K562 (cell line): ENCODE results near the gene ANO4. TPM values are rescaled to one million over a fixed set of nuclear protein-coding genes. Genes with fewer than 3 reads are reported as not detected.

Experiments
- ATAC-seq: fragments of 200-7000 bp; cut with Tn5 transposase; 3 replicates; pipeline ENCODE4 v1.9.1; 2020; ENCODE audit warnings: moderate library complexity
- BruUV-seq: library from RNA; stranded (reverse); fragments of 400-500 nt; replicated peaks from 2 replicates; lab custom pipeline; 2021; lab: Mats Ljungman, UMichigan
- CTCF ChIA-PET: fragments of 300-600 bp; formaldehyde crosslinking; extraction: SDS; loops from one replicate; lab custom pipeline; 2021; ENCODE audit warnings: low intra/inter-chr PET ratio; lab: Yijun Ruan, JAX
- POLR2A ChIA-PET: fragments of 300-600, 350-650 bp; sonication (Branson Sonifier 250); formaldehyde crosslinking; extraction: SDS; loops from one replicate; lab custom pipeline; 2021; ENCODE audit warnings: antibody characterized with exemption, inconsistent platforms; lab: Yijun Ruan, JAX
- DNase-seq, 4 experiments: peaks; one replicate each; pipeline versions ENCODE4 v3.0.0 to v3.0.0-alpha.2; 2011 to 2018; ENCODE audit warnings: low spot score in 3 of 4, mixed read lengths in 3 of 4; ENCODE audit errors: extremely low read depth in 1 of 4
- FAIRE-seq: peaks from 2 replicates; lab custom pipeline; 2011; peaks lifted over from hg19 to GRCh38; lab: Jason Lieb, UNC
- H2AFZ ChIP-seq: 2 replicates; pipeline ENCODE4 v1.6.0; 2011; ENCODE audit warnings: low read depth, low read length, control low read depth, inconsistent platforms
- H3K27ac ChIP-seq: fragments of 200-600 bp; 3 replicates; pipeline ENCODE4 v1.8.0; 2011; ENCODE audit warnings: low read depth, mild to moderate bottlenecking, control low read depth, inconsistent platforms, low read length, moderate library complexity, mixed read lengths; ENCODE audit errors: extremely low read depth
- H3K27me3 ChIP-seq, 2 experiments: fragments of 300-600 bp in 1 of 2; 2 replicates in 1 of 2; 3 replicates in 1 of 2; pipeline versions ENCODE4 v1.6.0 to v1.8.0; 2011; ENCODE audit warnings: inconsistent platforms in 2 of 2, low read length in 2 of 2, mild to moderate bottlenecking in 1 of 2, mixed read lengths in 1 of 2, moderate library complexity in 1 of 2; ENCODE audit not compliant: control insufficient read depth in 2 of 2, insufficient read depth in 2 of 2
- H3K36me3 ChIP-seq: fragments of 300-600 bp; 3 replicates; pipeline ENCODE4 v1.8.0; 2011; ENCODE audit warnings: mild to moderate bottlenecking, low read length, inconsistent platforms; ENCODE audit not compliant: control insufficient read depth, insufficient read depth
- H3K4me1 ChIP-seq, 2 experiments: fragments of 200-600 bp in 1 of 2; replicated peaks in 1 of 2; 2 replicates in 1 of 2; 3 replicates in 1 of 2; pipeline versions ENCODE4 v1.5.1 to v1.8.0; 2011; ENCODE audit warnings: inconsistent platforms in 2 of 2, low read length in 2 of 2, mild to moderate bottlenecking in 1 of 2, mixed read lengths in 1 of 2, moderate library complexity in 1 of 2; ENCODE audit not compliant: control insufficient read depth in 2 of 2, insufficient read depth in 2 of 2
- H3K4me2 ChIP-seq: 2 replicates; pipeline ENCODE4 v1.6.1; 2011; ENCODE audit warnings: low read length, control low read depth, inconsistent platforms, mixed read lengths; ENCODE audit not compliant: insufficient read depth
- H3K4me3 ChIP-seq: fragments of 200-600 bp; sonication (generic), shearing (Covaris generic); 2 replicates; pipeline ENCODE4 v1.5.1; 2016; ENCODE audit warnings: control low read depth, inconsistent platforms
- H3K79me2 ChIP-seq: fragments of 200-600 bp; 3 replicates; pipeline ENCODE4 v1.8.0; 2011; ENCODE audit warnings: low read length, inconsistent platforms; ENCODE audit not compliant: control insufficient read depth, insufficient read depth
- H3K9ac ChIP-seq, 2 experiments: 2 replicates each; pipeline versions ENCODE4 v1.6.0 to v1.6.1; 2011; ENCODE audit warnings: low read depth in 2 of 2, low read length in 2 of 2, control low read depth in 1 of 2, inconsistent platforms in 1 of 2, mild to moderate bottlenecking in 1 of 2, mixed read lengths in 1 of 2; ENCODE audit not compliant: insufficient read depth in 1 of 2
- H3K9me1 ChIP-seq: one replicate; pipeline ENCODE4 v1.6.0; 2011; ENCODE audit warnings: inconsistent platforms, mild to moderate bottlenecking, low read length, moderate library complexity; ENCODE audit not compliant: control insufficient read depth, insufficient read depth
- H3K9me3 ChIP-seq: replicated peaks from 2 replicates; pipeline ENCODE4 v1.5.1; 2011; ENCODE audit warnings: low read depth, low read length, inconsistent platforms; ENCODE audit not compliant: control insufficient read depth, insufficient read depth
- H4K20me1 ChIP-seq: replicated peaks from 2 replicates; pipeline ENCODE4 v1.6.1; 2011; ENCODE audit warnings: low read length, inconsistent platforms, mixed read lengths; ENCODE audit not compliant: control insufficient read depth, insufficient read depth
- ARID1B ChIP-seq: fragments of 450-650 bp; IDR thresholded peaks from 2 replicates; pipeline ENCODE4 v1.6.1; 2016; ENCODE audit warnings: antibody characterized with exemption, mild to moderate bottlenecking, inconsistent platforms
- CC2D1A ChIP-seq: fragments of 450-650 bp; IDR thresholded peaks from 2 replicates; pipeline ENCODE4 v1.6.1; 2017; ENCODE audit warnings: mild to moderate bottlenecking
- MCM3 ChIP-seq: fragments of 450-650 bp; IDR thresholded peaks from 2 replicates; pipeline ENCODE4 v1.6.1; 2016
- PHB2 ChIP-seq: fragments of 450-650 bp; IDR thresholded peaks from 2 replicates; pipeline ENCODE4 v1.6.1; 2017; ENCODE audit warnings: low read depth
- SMAD2 ChIP-seq: fragments of 150-350 bp; IDR thresholded peaks from 2 replicates; pipeline ENCODE4 v1.6.1; 2014; ENCODE audit warnings: low read depth, mild to moderate bottlenecking, low read length
- SMARCC2 ChIP-seq: fragments of 450-650 bp; IDR thresholded peaks from 2 replicates; pipeline ENCODE4 v1.6.1; 2017; ENCODE audit warnings: antibody characterized with exemption, moderate library complexity, mild to moderate bottlenecking, low read depth
- TAF7 ChIP-seq: fragments of 450-650 bp; IDR thresholded peaks from 2 replicates; pipeline ENCODE4 v1.6.1; 2016; ENCODE audit warnings: missing genetic modification characterization, missing compliant biosample characterization
- TEAD4 ChIP-seq, 2 experiments: sonication (generic) in 1 of 2; formaldehyde crosslinking in 1 of 2; IDR thresholded peaks; 2 replicates each; pipeline versions ENCODE4 v1.6.1 to v1.8.0; 2012 to 2022; ENCODE audit warnings: borderline replicate concordance in 1 of 2, inconsistent platforms in 1 of 2, low read length in 1 of 2, mild to moderate bottlenecking in 1 of 2, missing genetic modification reagents in 1 of 2
- TSC22D4 ChIP-seq: fragments of 450-650 bp; IDR thresholded peaks from 2 replicates; pipeline ENCODE4 v1.6.1; 2016; ENCODE audit warnings: missing genetic modification characterization, missing biosample characterization, control low read depth
- XRCC4 ChIP-seq: IDR thresholded peaks from one replicate; pipeline ENCODE4 v1.6.1; 2011; ENCODE audit not compliant: insufficient read depth, insufficient read length; ENCODE audit errors: extremely low read depth
- ZNF12 ChIP-seq: sonication (generic); formaldehyde crosslinking; IDR thresholded peaks from 2 replicates; pipeline ENCODE4 v1.4.0; 2020; ENCODE audit warnings: mild to moderate bottlenecking, missing genetic modification reagents
- ZNF217 ChIP-seq: sonication (generic); formaldehyde crosslinking; IDR thresholded peaks from 2 replicates; pipeline ENCODE4 v1.8.0; 2022; ENCODE audit warnings: mild to moderate bottlenecking, missing genetic modification reagents
- WGBS: fragments of 100-300 bp; shearing (Covaris generic); methylation state at CpG from one replicate; pipeline ENCODE4 v1.1.6; 2016; ENCODE audit warnings: low coverage, mixed read lengths; ENCODE audit not compliant: insufficient coverage; ENCODE audit errors: missing lambda C conversion rate; 5-methylcytosine and 5-hydroxymethylcytosine counted together
- in situ Hi-C: fragments of 300-500 bp; cut with MboI; formaldehyde crosslinking; loops from 4 replicates; pipeline ENCODE4 v1.15.0; 2018; ENCODE audit warnings: inconsistent platforms, mixed read lengths
- intact Hi-C: fragments of 100-400 bp; cut with micrococcal nuclease; formaldehyde crosslinking; loops from 2 replicates; pipeline ENCODE4 v1.14.2; 2022
- polyA plus RNA-seq, 8 experiments: library from polyadenylated mRNA; depleted of rRNA in 4 of 8; stranded (reverse) in 5 of 8; unstranded in 3 of 8; fragments of >200 nt; fragmentation: Nextera tagmentation in 2 of 8; fragmentation: Illumina TruSeq in 1 of 8; extraction: Ambion mirVana in 2 of 8; extraction: Trizol in 1 of 8; gene quantifications; 2 replicates each; pipeline versions ENCODE4 v1.2.1 to v1.2.3, GENCODE V29; 2011 to 2014; ENCODE audit warnings: inconsistent platforms in 1 of 8, missing spikeins in 1 of 8
- total RNA-seq, 7 experiments: library from RNA; depleted of rRNA in 6 of 7; stranded (reverse); fragments of >200 nt in 6 of 7; fragmentation: Illumina TruSeq in 2 of 7; extraction: Trizol in 2 of 7; gene quantifications; 2 replicates each; pipeline versions ENCODE4 v1.2.1 to v1.2.3, GENCODE V29; 2011 to 2021; ENCODE audit warnings: low replicate concordance in 1 of 7
- TF ChIP-seq, protein P1 (sequence below): sonication (generic); formaldehyde crosslinking; IDR thresholded peaks from 2 replicates; pipeline ENCODE4 v1.8.0; 2022; ENCODE audit warnings: mild to moderate bottlenecking, missing genetic modification reagents, borderline replicate concordance
- TF ChIP-seq, protein P2 (sequence below): fragments of 450-650 bp; formaldehyde crosslinking; IDR thresholded peaks from 2 replicates; pipeline ENCODE4 v1.4.0; 2022; ENCODE audit warnings: mild to moderate bottlenecking, moderate library complexity
- TF ChIP-seq, protein P3 (sequence below): sonication (generic); formaldehyde crosslinking; IDR thresholded peaks from 2 replicates; pipeline ENCODE4 v1.8.0; 2022; ENCODE audit warnings: mild to moderate bottlenecking, missing genetic modification reagents

ANO4 gene
- total and polyA plus RNA-seq, 9 of the 15 experiments (the other 6 are each of a cell fraction or from before 2014, with no cell fraction given): not detected

DNA sequence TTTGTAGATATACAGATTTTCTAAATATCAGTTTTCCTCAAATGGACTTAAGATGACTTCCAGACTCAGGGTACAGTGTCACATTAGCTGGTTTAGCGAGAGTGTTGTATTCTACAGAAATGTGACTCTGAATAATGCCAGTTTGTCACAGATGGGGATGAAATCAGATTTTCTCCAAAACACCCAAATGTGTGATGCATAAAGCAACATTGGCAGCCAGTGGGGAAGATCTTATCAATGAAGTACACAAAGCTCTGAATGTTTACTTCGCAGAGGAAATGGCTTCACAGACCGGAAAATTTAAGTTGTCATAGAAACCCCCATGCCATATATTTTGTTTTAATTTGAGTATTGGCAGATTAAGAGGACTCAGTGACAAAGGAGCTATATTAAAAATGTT is 29.9 kb downstream of the ANO4 start:
- POLR2A ChIA-PET: no interaction called here

More for the DNA sequence above, 29.9 kb downstream of the ANO4 start:
- H3K9me1 ChIP-seq: no peaks in the 10 kb centered on the region
- WGBS: 4% methylated on average over 3 of the region's 3 CpGs
- no TSS peak for BruUV-seq
- no peak overlapping the region for H2AFZ ChIP-seq
- no peaks in the 10 kb centered on the region for H3K27me3 ChIP-seq
- in situ Hi-C loops: no loop called here
- H4K20me1 ChIP-seq: no peaks in the 10 kb centered on the region
- H3K9me3 ChIP-seq: no peaks in the 10 kb centered on the region
- DNase-seq (no peak), ATAC-seq (no peak), FAIRE-seq (no peak)
- TF ChIP-seq PHB2 (no peak), CC2D1A (no peak), SMARCC2 (no peak), MCM3 (no peak), SMAD2 (no peak), TAF7 (tag) (no peak), ZNF12 (CRISPR knock-in tag) (no peak), ARID1B (no peak), XRCC4 (no peak), TSC22D4 (tag) (no peak), ZNF217 (CRISPR knock-in tag) (no peak), TEAD4 (IDR thresholded peaks at IDR 0.05; ENCODE audit: low read length) (no peak), TEAD4 (CRISPR knock-in tag; IDR thresholded peaks at IDR 0.05; ENCODE audit: borderline replicate concordance) (no peak)
- TF ChIP-seq, protein P1, sequence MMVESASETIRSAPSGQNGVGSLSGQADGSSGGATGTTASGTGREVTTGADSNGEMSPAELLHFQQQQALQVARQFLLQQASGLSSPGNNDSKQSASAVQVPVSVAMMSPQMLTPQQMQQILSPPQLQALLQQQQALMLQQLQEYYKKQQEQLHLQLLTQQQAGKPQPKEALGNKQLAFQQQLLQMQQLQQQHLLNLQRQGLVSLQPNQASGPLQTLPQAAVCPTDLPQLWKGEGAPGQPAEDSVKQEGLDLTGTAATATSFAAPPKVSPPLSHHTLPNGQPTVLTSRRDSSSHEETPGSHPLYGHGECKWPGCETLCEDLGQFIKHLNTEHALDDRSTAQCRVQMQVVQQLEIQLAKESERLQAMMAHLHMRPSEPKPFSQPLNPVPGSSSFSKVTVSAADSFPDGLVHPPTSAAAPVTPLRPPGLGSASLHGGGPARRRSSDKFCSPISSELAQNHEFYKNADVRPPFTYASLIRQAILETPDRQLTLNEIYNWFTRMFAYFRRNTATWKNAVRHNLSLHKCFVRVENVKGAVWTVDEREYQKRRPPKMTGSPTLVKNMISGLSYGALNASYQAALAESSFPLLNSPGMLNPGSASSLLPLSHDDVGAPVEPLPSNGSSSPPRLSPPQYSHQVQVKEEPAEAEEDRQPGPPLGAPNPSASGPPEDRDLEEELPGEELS (CRISPR knock-in tag): no peak
- TF ChIP-seq, protein P2, sequence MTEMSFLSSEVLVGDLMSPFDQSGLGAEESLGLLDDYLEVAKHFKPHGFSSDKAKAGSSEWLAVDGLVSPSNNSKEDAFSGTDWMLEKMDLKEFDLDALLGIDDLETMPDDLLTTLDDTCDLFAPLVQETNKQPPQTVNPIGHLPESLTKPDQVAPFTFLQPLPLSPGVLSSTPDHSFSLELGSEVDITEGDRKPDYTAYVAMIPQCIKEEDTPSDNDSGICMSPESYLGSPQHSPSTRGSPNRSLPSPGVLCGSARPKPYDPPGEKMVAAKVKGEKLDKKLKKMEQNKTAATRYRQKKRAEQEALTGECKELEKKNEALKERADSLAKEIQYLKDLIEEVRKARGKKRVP (CRISPR knock-in tag): no peak
- TF ChIP-seq, protein P3, sequence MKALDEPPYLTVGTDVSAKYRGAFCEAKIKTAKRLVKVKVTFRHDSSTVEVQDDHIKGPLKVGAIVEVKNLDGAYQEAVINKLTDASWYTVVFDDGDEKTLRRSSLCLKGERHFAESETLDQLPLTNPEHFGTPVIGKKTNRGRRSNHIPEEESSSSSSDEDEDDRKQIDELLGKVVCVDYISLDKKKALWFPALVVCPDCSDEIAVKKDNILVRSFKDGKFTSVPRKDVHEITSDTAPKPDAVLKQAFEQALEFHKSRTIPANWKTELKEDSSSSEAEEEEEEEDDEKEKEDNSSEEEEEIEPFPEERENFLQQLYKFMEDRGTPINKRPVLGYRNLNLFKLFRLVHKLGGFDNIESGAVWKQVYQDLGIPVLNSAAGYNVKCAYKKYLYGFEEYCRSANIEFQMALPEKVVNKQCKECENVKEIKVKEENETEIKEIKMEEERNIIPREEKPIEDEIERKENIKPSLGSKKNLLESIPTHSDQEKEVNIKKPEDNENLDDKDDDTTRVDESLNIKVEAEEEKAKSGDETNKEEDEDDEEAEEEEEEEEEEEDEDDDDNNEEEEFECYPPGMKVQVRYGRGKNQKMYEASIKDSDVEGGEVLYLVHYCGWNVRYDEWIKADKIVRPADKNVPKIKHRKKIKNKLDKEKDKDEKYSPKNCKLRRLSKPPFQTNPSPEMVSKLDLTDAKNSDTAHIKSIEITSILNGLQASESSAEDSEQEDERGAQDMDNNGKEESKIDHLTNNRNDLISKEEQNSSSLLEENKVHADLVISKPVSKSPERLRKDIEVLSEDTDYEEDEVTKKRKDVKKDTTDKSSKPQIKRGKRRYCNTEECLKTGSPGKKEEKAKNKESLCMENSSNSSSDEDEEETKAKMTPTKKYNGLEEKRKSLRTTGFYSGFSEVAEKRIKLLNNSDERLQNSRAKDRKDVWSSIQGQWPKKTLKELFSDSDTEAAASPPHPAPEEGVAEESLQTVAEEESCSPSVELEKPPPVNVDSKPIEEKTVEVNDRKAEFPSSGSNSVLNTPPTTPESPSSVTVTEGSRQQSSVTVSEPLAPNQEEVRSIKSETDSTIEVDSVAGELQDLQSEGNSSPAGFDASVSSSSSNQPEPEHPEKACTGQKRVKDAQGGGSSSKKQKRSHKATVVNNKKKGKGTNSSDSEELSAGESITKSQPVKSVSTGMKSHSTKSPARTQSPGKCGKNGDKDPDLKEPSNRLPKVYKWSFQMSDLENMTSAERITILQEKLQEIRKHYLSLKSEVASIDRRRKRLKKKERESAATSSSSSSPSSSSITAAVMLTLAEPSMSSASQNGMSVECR (CRISPR knock-in tag): no peak
- H3K4me2 ChIP-seq: no peak overlapping the region
- no peak overlapping the region for H3K27ac ChIP-seq
- H3K4me1 ChIP-seq: no peaks in the 10 kb centered on the region
- CTCF ChIA-PET: no interaction called here
- H3K9ac ChIP-seq: no peak overlapping the region
- intact Hi-C loops: no loop called here
- no peaks in the 10 kb centered on the region for H3K79me2 ChIP-seq
- no peak overlapping the region for H3K4me3 ChIP-seq
- H3K36me3 ChIP-seq: no peaks in the 10 kb centered on the region
